HEK293 (cell line): Measurements from ENCODE around the gene QPCT.

Experiments used
- CTCF ChIA-PET: fragments of 350-600 bp; formaldehyde crosslinking; extraction: SDS; loops from one replicate; lab custom pipeline; 2021; ENCODE audit warnings: antibody characterized with exemption; lab: Yijun Ruan, JAX
- POLR2A ChIA-PET: fragments of 300-600 bp; formaldehyde crosslinking; extraction: SDS; loops from one replicate; lab custom pipeline; 2020; ENCODE audit warnings: antibody characterized with exemption, inconsistent platforms; lab: Yijun Ruan, JAX
- H3K27ac ChIP-seq: fragments of 200-500 bp; sonication (Bioruptor generic); 2 replicates; pipeline ENCODE4 v1.5.1; 2014; ENCODE audit warnings: low read depth, low read length, control low read depth, inconsistent platforms; ENCODE audit errors: extremely low read depth
- H3K36me3 ChIP-seq, 2 experiments: fragments of 200-500 bp in 1 of 2; sonication (Bioruptor generic) in 1 of 2; 1 replicate in 1 of 2; 2 replicates in 1 of 2; pipeline ENCODE4 v1.5.1; 2014 to 2017; ENCODE audit warnings: inconsistent platforms in 2 of 2, low read length in 2 of 2; ENCODE audit not compliant: control insufficient read depth in 2 of 2, insufficient read depth in 1 of 2
- H3K4me1 ChIP-seq: fragments of 200-500 bp; sonication (Bioruptor generic); 2 replicates; pipeline ENCODE4 v1.5.1; 2014; ENCODE audit warnings: mild to moderate bottlenecking, low read length, inconsistent platforms; ENCODE audit not compliant: control insufficient read depth, insufficient read depth
- H3K4me3 ChIP-seq: 2 replicates; pipeline ENCODE4 v1.5.1; 2011; ENCODE audit warnings: low read depth, mild to moderate bottlenecking, control low read depth, low read length, moderate library complexity
- H3K9me3 ChIP-seq: fragments of 200-500 bp; sonication (Bioruptor generic); 2 replicates; pipeline ENCODE4 v1.5.1; 2014; ENCODE audit warnings: low read depth, low read length, inconsistent platforms; ENCODE audit not compliant: control insufficient read depth, insufficient read depth
- PRDM6 ChIP-seq: fragments of 450-650 bp; formaldehyde crosslinking; IDR thresholded peaks from 2 replicates; pipeline ENCODE4 v1.5.1; 2017; ENCODE audit warnings: missing biosample characterization, missing genetic modification characterization
- WT1 ChIP-seq: fragments of 450-650 bp; formaldehyde crosslinking; IDR thresholded peaks from 2 replicates; pipeline ENCODE4 v1.5.1; 2016; ENCODE audit warnings: missing biosample characterization, missing genetic modification characterization
- YY2 ChIP-seq: fragments of 450-650 bp; formaldehyde crosslinking; IDR thresholded peaks from 2 replicates; pipeline ENCODE4 v1.5.1; 2016; ENCODE audit warnings: missing biosample characterization, missing genetic modification characterization
- ZBTB11 ChIP-seq: fragments of 450-650 bp; formaldehyde crosslinking; conservative IDR thresholded peaks from 2 replicates; pipeline ENCODE4 v1.5.1; 2016; ENCODE audit warnings: low read depth, missing biosample characterization, missing genetic modification characterization
- ZBTB20 ChIP-seq: fragments of 450-650 bp; formaldehyde crosslinking; IDR thresholded peaks from 2 replicates; pipeline ENCODE4 v1.5.1; 2016; ENCODE audit warnings: missing biosample characterization, missing genetic modification characterization
- ZNF138 ChIP-seq: fragments of 450-650 bp; formaldehyde crosslinking; IDR thresholded peaks from 2 replicates; pipeline ENCODE4 v1.5.1; 2016; ENCODE audit warnings: missing biosample characterization, missing genetic modification characterization, borderline replicate concordance
- ZNF16 ChIP-seq: fragments of 450-650 bp; formaldehyde crosslinking; IDR thresholded peaks from 2 replicates; pipeline ENCODE4 v1.5.1; 2016; ENCODE audit warnings: low read depth, missing biosample characterization, missing genetic modification characterization
- ZNF169 ChIP-seq: fragments of 450-650 bp; formaldehyde crosslinking; IDR thresholded peaks from 2 replicates; pipeline ENCODE4 v1.5.1; 2016; ENCODE audit warnings: missing biosample characterization, missing genetic modification characterization
- ZNF214 ChIP-seq: fragments of 450-650 bp; formaldehyde crosslinking; IDR thresholded peaks from 2 replicates; pipeline ENCODE4 v1.5.1; 2017; ENCODE audit warnings: missing biosample characterization, mild to moderate bottlenecking, missing genetic modification characterization, borderline replicate concordance
- ZNF423 ChIP-seq: fragments of 450-650 bp; formaldehyde crosslinking; IDR thresholded peaks from 2 replicates; pipeline ENCODE4 v1.5.1; 2016; ENCODE audit warnings: missing biosample characterization, missing genetic modification characterization
- ZNF510 ChIP-seq: fragments of 450-650 bp; formaldehyde crosslinking; IDR thresholded peaks from 2 replicates; pipeline ENCODE4 v1.5.1; 2018; ENCODE audit warnings: mild to moderate bottlenecking, missing genetic modification characterization, missing biosample characterization; ENCODE audit not compliant: insufficient replicate concordance
- ZNF521 ChIP-seq: fragments of 450-650 bp; formaldehyde crosslinking; IDR thresholded peaks from 2 replicates; pipeline ENCODE4 v1.5.1; 2017; ENCODE audit warnings: missing biosample characterization, mild to moderate bottlenecking, missing genetic modification characterization
- ZNF561 ChIP-seq: fragments of 450-650 bp; IDR thresholded peaks from 2 replicates; pipeline ENCODE4 v1.5.1; 2018; ENCODE audit warnings: missing biosample characterization, missing genetic modification characterization, borderline replicate concordance
- ZNF654 ChIP-seq: fragments of 450-650 bp; formaldehyde crosslinking; IDR thresholded peaks from 2 replicates; pipeline ENCODE4 v1.5.1; 2016; ENCODE audit warnings: low read depth, missing biosample characterization, missing genetic modification characterization
- ZNF658 ChIP-seq: fragments of 450-650 bp; formaldehyde crosslinking; IDR thresholded peaks from 2 replicates; pipeline ENCODE4; 2016; ENCODE audit warnings: missing biosample characterization, missing genetic modification characterization
- ZNF701 ChIP-seq: fragments of 450-650 bp; formaldehyde crosslinking; IDR thresholded peaks from 2 replicates; pipeline ENCODE4 v1.5.1; 2016; ENCODE audit warnings: missing biosample characterization, missing genetic modification characterization
- ZNF768 ChIP-seq: fragments of 450-650 bp; formaldehyde crosslinking; IDR thresholded peaks from 2 replicates; pipeline ENCODE4 v1.5.1; 2018; ENCODE audit warnings: missing biosample characterization, mild to moderate bottlenecking, missing genetic modification characterization
- ZNF837 ChIP-seq: fragments of 450-650 bp; formaldehyde crosslinking; IDR thresholded peaks from 2 replicates; pipeline ENCODE4 v1.5.1; 2016; ENCODE audit warnings: missing biosample characterization, missing genetic modification characterization
- ZSCAN5A ChIP-seq: fragments of 450-650 bp; formaldehyde crosslinking; IDR thresholded peaks from 2 replicates; pipeline ENCODE4 v1.5.1; 2016; ENCODE audit warnings: missing biosample characterization, missing genetic modification characterization
- TF ChIP-seq, protein P1 (sequence below): fragments of 450-650 bp; formaldehyde crosslinking; IDR thresholded peaks from 2 replicates; pipeline ENCODE4 v1.5.1; 2016; ENCODE audit warnings: missing biosample characterization, missing genetic modification characterization, low read depth

QPCT gene

DNA sequence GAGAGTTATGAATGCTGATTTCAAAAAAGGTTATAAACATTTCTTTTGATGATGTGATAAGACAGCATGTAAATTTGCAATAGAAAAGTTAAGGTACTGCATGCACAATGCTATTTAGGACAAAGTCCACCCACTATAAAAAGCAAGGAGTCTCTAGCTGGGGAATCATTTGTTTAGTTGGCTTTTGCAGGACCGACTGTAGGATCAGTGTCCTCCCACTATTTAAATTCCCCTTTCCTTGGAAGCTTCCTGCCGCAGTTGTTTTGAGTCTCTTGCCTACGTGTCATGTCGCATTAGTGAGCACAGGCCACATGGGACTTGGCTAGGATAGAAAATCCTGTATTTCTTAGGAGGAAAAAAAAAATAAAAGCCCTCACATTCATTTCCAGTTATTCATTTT, 13.1 kb downstream of the QPCT start:
- no peak overlapping the region for H3K27ac ChIP-seq
- H3K4me3 ChIP-seq: no peak overlapping the region
- H3K9me3 ChIP-seq: no peaks in the 10 kb centered on the region
- TF ChIP-seq ZNF837 (tag by site-specific recombination): no peak
- no peak for TF ChIP-seq ZSCAN5A (tag by site-specific recombination)
- TF ChIP-seq ZNF561 (tag by site-specific recombination): no peak
- TF ChIP-seq ZNF654 (tag by site-specific recombination): no peak
- no peak for TF ChIP-seq ZNF16 (tag by site-specific recombination)
- no peak for TF ChIP-seq ZNF658
- TF ChIP-seq YY2 (tag by site-specific recombination): no peak
- no peak for TF ChIP-seq ZNF701 (tag by site-specific recombination)
- no peak for TF ChIP-seq PRDM6
- no peak for TF ChIP-seq ZNF510
- no peak for TF ChIP-seq ZNF423 (tag by site-specific recombination)
- no peak for TF ChIP-seq ZNF169
- CTCF ChIA-PET: interaction anchor here (0.8 kb wide), 1 partner anchor 12 kb away, joined by 6 read pairs; no protein-coding TSS in a partner anchor
- no peaks in the 10 kb centered on the region for H3K4me1 ChIP-seq
- H3K36me3 ChIP-seq: peaks cover 0 to 9% of the 10 kb centered on the region in 2 experiments; a peak in 1 of 3 replicates
- POLR2A ChIA-PET: no interaction called here

- Histone ChIP-seq H3K9me3 (no peaks in the 10 kb centered on the region), H3K4me3 (no peak overlapping the region), H3K36me3 (peaks cover 0 to 9% of the 10 kb centered on the region in 2 experiments; a peak in 1 of 3 replicates), H3K4me1 (no peaks in the 10 kb centered on the region), H3K27ac (no peak overlapping the region)
- CTCF ChIA-PET: no interaction called here
- TF ChIP-seq ZBTB11 (tag by site-specific recombination) (no peak), ZNF138 (tag by site-specific recombination) (no peak), WT1 (tag by site-specific recombination) (no peak), ZNF521 (tag by site-specific recombination) (no peak), ZNF214 (tag by site-specific recombination) (no peak), ZNF768 (no peak), ZBTB20 (no peak)
- TF ChIP-seq, protein P1, sequence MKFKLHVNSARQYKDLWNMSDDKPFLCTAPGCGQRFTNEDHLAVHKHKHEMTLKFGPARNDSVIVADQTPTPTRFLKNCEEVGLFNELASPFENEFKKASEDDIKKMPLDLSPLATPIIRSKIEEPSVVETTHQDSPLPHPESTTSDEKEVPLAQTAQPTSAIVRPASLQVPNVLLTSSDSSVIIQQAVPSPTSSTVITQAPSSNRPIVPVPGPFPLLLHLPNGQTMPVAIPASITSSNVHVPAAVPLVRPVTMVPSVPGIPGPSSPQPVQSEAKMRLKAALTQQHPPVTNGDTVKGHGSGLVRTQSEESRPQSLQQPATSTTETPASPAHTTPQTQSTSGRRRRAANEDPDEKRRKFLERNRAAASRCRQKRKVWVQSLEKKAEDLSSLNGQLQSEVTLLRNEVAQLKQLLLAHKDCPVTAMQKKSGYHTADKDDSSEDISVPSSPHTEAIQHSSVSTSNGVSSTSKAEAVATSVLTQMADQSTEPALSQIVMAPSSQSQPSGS (tag by site-specific recombination): no peak
- POLR2A ChIA-PET: no interaction called here
Observed at GRCh38 chr2:37358466-37358865, 14.0 kb downstream of the QPCT start.
